ENCODE data around the gene PCTP.

GRCh38 chr17:55743103-55743679, 7.7 kb upstream of the PCTP start:
- TF ChIP-seq TEAD4 (IDR thresholded peaks at IDR 0.05; ENCODE audit: low read length) (no peak), TEAD4 (CRISPR knock-in tag; IDR thresholded peaks at IDR 0.05; ENCODE audit: borderline replicate concordance) (no peak), STAT5B (CRISPR knock-in tag; IDR thresholded peaks at IDR 0.05) (no peak), E2F6 (IDR thresholded peaks at IDR 0.05; ENCODE audit: borderline replicate concordance in 1 of 2, extremely low read depth in 1 of 2, insufficient read depth in 1 of 2, insufficient read length in 1 of 2, low read depth in 1 of 2, low read length in 1 of 2, poor library complexity in 1 of 2, severe bottlenecking in 1 of 2) (no peak), EGR1 (conservative IDR thresholded peaks at IDR 0.05) (no peak), ZNF133 (CRISPR knock-in tag; IDR thresholded peaks at IDR 0.05) (no peak), L3MBTL2 (IDR thresholded peaks at IDR 0.05) (no peak), REST (IDR thresholded peaks at IDR 0.05; ENCODE audit: borderline replicate concordance) (no peak), REST (CRISPR knock-in tag; IDR thresholded peaks at IDR 0.05; ENCODE audit: low read depth) (no peak), POLR2A (conservative IDR thresholded peaks at IDR 0.05) (no peak), CTCF (IDR thresholded peaks at IDR 0.05 in 2 of 3, conservative IDR thresholded peaks at IDR 0.05 in 1 of 3; ENCODE audit: insufficient read depth in 2 of 3, low read depth in 1 of 3, low read length in 3 of 3) (no peak)
- TF ChIP-seq, protein P1, sequence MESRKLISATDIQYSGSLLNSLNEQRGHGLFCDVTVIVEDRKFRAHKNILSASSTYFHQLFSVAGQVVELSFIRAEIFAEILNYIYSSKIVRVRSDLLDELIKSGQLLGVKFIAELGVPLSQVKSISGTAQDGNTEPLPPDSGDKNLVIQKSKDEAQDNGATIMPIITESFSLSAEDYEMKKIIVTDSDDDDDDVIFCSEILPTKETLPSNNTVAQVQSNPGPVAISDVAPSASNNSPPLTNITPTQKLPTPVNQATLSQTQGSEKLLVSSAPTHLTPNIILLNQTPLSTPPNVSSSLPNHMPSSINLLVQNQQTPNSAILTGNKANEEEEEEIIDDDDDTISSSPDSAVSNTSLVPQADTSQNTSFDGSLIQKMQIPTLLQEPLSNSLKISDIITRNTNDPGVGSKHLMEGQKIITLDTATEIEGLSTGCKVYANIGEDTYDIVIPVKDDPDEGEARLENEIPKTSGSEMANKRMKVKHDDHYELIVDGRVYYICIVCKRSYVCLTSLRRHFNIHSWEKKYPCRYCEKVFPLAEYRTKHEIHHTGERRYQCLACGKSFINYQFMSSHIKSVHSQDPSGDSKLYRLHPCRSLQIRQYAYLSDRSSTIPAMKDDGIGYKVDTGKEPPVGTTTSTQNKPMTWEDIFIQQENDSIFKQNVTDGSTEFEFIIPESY (CRISPR knock-in tag; IDR thresholded peaks at IDR 0.05): no peak
- TF ChIP-seq, protein P2, sequence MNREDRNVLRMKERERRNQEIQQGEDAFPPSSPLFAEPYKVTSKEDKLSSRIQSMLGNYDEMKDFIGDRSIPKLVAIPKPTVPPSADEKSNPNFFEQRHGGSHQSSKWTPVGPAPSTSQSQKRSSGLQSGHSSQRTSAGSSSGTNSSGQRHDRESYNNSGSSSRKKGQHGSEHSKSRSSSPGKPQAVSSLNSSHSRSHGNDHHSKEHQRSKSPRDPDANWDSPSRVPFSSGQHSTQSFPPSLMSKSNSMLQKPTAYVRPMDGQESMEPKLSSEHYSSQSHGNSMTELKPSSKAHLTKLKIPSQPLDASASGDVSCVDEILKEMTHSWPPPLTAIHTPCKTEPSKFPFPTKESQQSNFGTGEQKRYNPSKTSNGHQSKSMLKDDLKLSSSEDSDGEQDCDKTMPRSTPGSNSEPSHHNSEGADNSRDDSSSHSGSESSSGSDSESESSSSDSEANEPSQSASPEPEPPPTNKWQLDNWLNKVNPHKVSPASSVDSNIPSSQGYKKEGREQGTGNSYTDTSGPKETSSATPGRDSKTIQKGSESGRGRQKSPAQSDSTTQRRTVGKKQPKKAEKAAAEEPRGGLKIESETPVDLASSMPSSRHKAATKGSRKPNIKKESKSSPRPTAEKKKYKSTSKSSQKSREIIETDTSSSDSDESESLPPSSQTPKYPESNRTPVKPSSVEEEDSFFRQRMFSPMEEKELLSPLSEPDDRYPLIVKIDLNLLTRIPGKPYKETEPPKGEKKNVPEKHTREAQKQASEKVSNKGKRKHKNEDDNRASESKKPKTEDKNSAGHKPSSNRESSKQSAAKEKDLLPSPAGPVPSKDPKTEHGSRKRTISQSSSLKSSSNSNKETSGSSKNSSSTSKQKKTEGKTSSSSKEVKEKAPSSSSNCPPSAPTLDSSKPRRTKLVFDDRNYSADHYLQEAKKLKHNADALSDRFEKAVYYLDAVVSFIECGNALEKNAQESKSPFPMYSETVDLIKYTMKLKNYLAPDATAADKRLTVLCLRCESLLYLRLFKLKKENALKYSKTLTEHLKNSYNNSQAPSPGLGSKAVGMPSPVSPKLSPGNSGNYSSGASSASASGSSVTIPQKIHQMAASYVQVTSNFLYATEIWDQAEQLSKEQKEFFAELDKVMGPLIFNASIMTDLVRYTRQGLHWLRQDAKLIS (CRISPR knock-in tag; IDR thresholded peaks at IDR 0.05): no peak
